Natural killer cell (primary cell): ENCODE data around the gene BARHL1. TPM values are rescaled to one million over a fixed set of nuclear protein-coding genes. Genes with fewer than 3 reads are reported as not detected.

Source experiments
- ATAC-seq, 3 donors: fragments of 150-1000 bp in 2 of 3; fragments of 200-7000 bp in 1 of 3; cut with Tn5 transposase; 1 replicate in 1 of 3; 2 replicates in 2 of 3; pipeline ENCODE4 v1.10.0; 2021; ENCODE audit warnings: mild to moderate bottlenecking in 2 of 3, moderate library complexity in 2 of 3
- DNase-seq, 2 donors: peaks; one replicate each; pipeline versions ENCODE4 v3.0.0 to v3.0.0-alpha.2; 2013 to 2021; ENCODE audit warnings: mixed read lengths in 1 of 2
- H3K27ac ChIP-seq: one replicate; pipeline ENCODE4 v1.5.1; 2013; ENCODE audit warnings: mild to moderate bottlenecking, low read length
- H3K27me3 ChIP-seq: one replicate; pipeline ENCODE4 v1.6.1; 2013; ENCODE audit warnings: low read length; ENCODE audit not compliant: control insufficient read depth, insufficient read depth
- H3K36me3 ChIP-seq: one replicate; pipeline ENCODE4 v1.6.1; 2013; ENCODE audit warnings: low read length; ENCODE audit not compliant: control insufficient read depth, insufficient read depth
- H3K4me1 ChIP-seq: one replicate; pipeline ENCODE4 v1.6.1; 2013; ENCODE audit warnings: low read length; ENCODE audit not compliant: control insufficient read depth, insufficient read depth
- H3K4me3 ChIP-seq: one replicate; pipeline ENCODE4 v1.5.1; 2013; ENCODE audit warnings: low read length
- H3K9me3 ChIP-seq: one replicate; pipeline ENCODE4 v1.6.1; 2013; ENCODE audit warnings: low read length; ENCODE audit not compliant: control insufficient read depth, insufficient read depth
- H3K27ac Mint-ChIP-seq, 2 donors: one replicate each; pipeline ENCODE4 v1.8.0; 2022; ENCODE audit warnings: mild to moderate bottlenecking in 2 of 2, mixed read lengths in 2 of 2, moderate library complexity in 1 of 2
- H3K27me3 Mint-ChIP-seq, 2 donors: one replicate each; pipeline ENCODE4 v1.8.0; 2022; ENCODE audit warnings: low read depth in 2 of 2, mixed read lengths in 2 of 2
- H3K36me3 Mint-ChIP-seq: one replicate; pipeline ENCODE4 v1.8.0; 2022; ENCODE audit warnings: mixed read lengths
- H3K4me1 Mint-ChIP-seq, 2 donors: one replicate each; pipeline ENCODE4 v1.8.0; 2022; ENCODE audit warnings: mixed read lengths in 2 of 2
- H3K4me3 Mint-ChIP-seq: one replicate; pipeline ENCODE4 v1.8.0; 2022; ENCODE audit warnings: mild to moderate bottlenecking, moderate library complexity, mixed read lengths
- H3K9me3 Mint-ChIP-seq, 2 donors: one replicate each; pipeline ENCODE4 v1.8.0; 2022; ENCODE audit warnings: mixed read lengths in 2 of 2
- CTCF ChIP-seq: fragments of 200-600 bp; IDR thresholded peaks from one replicate; pipeline ENCODE4 v1.8.0; 2022; ENCODE audit warnings: antibody characterized with exemption
- WGBS: methylation state at CpG from one replicate; pipeline ENCODE4 v1.1.7; 2013; ENCODE audit warnings: missing lambda C conversion rate; ENCODE audit not compliant: insufficient coverage; 5-methylcytosine and 5-hydroxymethylcytosine counted together
- intact Hi-C: fragments of 100-400 bp; cut with micrococcal nuclease; formaldehyde crosslinking; loops from one replicate; pipeline ENCODE4 v1.14.2; 2022
- total RNA-seq, 4 donors: library from RNA; stranded (reverse); fragments of 120-200 nt in 1 of 4; gene quantifications; one replicate each; pipeline versions ENCODE4 v1.2.3 to v1.2.4, GENCODE V29; 2013 to 2022

The BARHL1 gene
- total RNA-seq, 3 donors from 2014 or later (not counting 1 experiment from before 2014, with no cell fraction given) = not detected

- H3K27me3 ChIP-seq = peaks cover 93% of the 10 kb centered on the region
- H3K9me3 ChIP-seq = no peaks in the 10 kb centered on the region
- 15% methylated on average over 37 of the region's 37 CpGs for WGBS
- no peak overlapping the region for H3K27ac ChIP-seq
- H3K36me3 ChIP-seq = no peaks in the 10 kb centered on the region
- Mint-ChIP-seq H3K4me3 (no peak overlapping the region), H3K27ac (no peak overlapping the region), H3K36me3 (no peaks in the 10 kb centered on the region), H3K4me1 (peaks cover 9 to 11% of the 10 kb centered on the region in 2 donors), H3K9me3 (no peaks in the 10 kb centered on the region), H3K27me3 (peaks cover 53 to 61% of the 10 kb centered on the region in 2 donors)
- no peak for ATAC-seq
- intact Hi-C loops = no loop called here
- H3K4me1 ChIP-seq = peaks cover 23% of the 10 kb centered on the region
- DNase-seq = no peak
- no peak overlapping the region for H3K4me3 ChIP-seq
- TF ChIP-seq CTCF = no peak
Observed at GRCh38 chr9:132582786-132583583, 579 bp downstream of the BARHL1 start.

- Mint-ChIP-seq H3K36me3 (no peaks in the 10 kb centered on the region), H3K4me3 (no peak overlapping the region), H3K27ac (no peak overlapping the region), H3K4me1 (peaks cover 9 to 11% of the 10 kb centered on the region in 2 donors), H3K9me3 (no peaks in the 10 kb centered on the region), H3K27me3 (peaks cover 53 to 59% of the 10 kb centered on the region in 2 donors)
- DNase-seq (no peak), ATAC-seq (no peak)
- WGBS = 15% methylated on average over 7 of the region's 8 CpGs
- H3K27me3 ChIP-seq = peaks cover 93% of the 10 kb centered on the region
- no peak for TF ChIP-seq CTCF
- no peaks in the 10 kb centered on the region for H3K9me3 ChIP-seq
- H3K27ac ChIP-seq = no peak overlapping the region
- intact Hi-C loops = no loop called here
- H3K36me3 ChIP-seq = no peaks in the 10 kb centered on the region
- H3K4me3 ChIP-seq = no peak overlapping the region
- peaks cover 23% of the 10 kb centered on the region for H3K4me1 ChIP-seq
Observed at GRCh38 chr9:132583584-132584304, 1.3 kb downstream of the BARHL1 start.

- Histone ChIP-seq H3K27ac (no peak overlapping the region), H3K4me1 (peaks cover 23% of the 10 kb centered on the region), H3K4me3 (no peak overlapping the region), H3K27me3 (peaks cover 90% of the 10 kb centered on the region), H3K9me3 (no peaks in the 10 kb centered on the region), H3K36me3 (no peaks in the 10 kb centered on the region)
- H3K27me3 Mint-ChIP-seq = peaks cover 54 to 57% of the 10 kb centered on the region in 2 donors
- peaks cover 12 to 15% of the 10 kb centered on the region in 2 donors for H3K4me1 Mint-ChIP-seq
- H3K27ac Mint-ChIP-seq = no peak overlapping the region
- no peak for TF ChIP-seq CTCF
- ATAC-seq (no peak), DNase-seq (no peak)
- H3K36me3 Mint-ChIP-seq = no peaks in the 10 kb centered on the region
- H3K9me3 Mint-ChIP-seq = no peaks in the 10 kb centered on the region
- no peak overlapping the region for H3K4me3 Mint-ChIP-seq
- WGBS = 15% methylated on average over 27 of the region's 30 CpGs
- intact Hi-C loops = no loop called here
Observed at GRCh38 chr9:132584601-132585560, 2.5 kb downstream of the BARHL1 start.
